Gastroesophageal sphincter (tissue), 4 donors: ENCODE results near the gene KPNA1. TPM values are rescaled to one million over a fixed set of nuclear protein-coding genes. Genes with fewer than 3 reads are reported as not detected.

Experiments
- ATAC-seq: fragments of 150-250 bp; one replicate; pipeline ENCODE4 v1.9.1; 2016; ENCODE audit warnings: mild to moderate bottlenecking, moderate library complexity
- H3K27ac ChIP-seq, 4 donors: fragments of 200-600 bp; sonication (generic) in 3 of 4; 1 replicate in 3 of 4; 2 replicates in 1 of 4; pipeline ENCODE4 v1.5.1; 2016 to 2019
- H3K27me3 ChIP-seq: fragments of 200-600 bp; sonication (generic); one replicate; pipeline ENCODE4 v1.5.1; 2019
- H3K36me3 ChIP-seq, 2 donors: fragments of 200-600 bp; sonication (generic); one replicate each; pipeline ENCODE4 v1.5.1; 2019; ENCODE audit warnings: control low read depth in 1 of 2
- H3K4me1 ChIP-seq, 3 donors: fragments of 200-600 bp; sonication (generic); 1 replicate in 2 of 3; 2 replicates in 1 of 3; pipeline ENCODE4 v1.5.1; 2016 to 2019; ENCODE audit warnings: control low read depth in 2 of 3
- H3K4me3 ChIP-seq, 2 donors: fragments of 200-600 bp; sonication (generic); one replicate each; pipeline ENCODE4 v1.5.1; 2019; ENCODE audit warnings: mild to moderate bottlenecking in 1 of 2, moderate library complexity in 1 of 2
- H3K9me3 ChIP-seq, 3 donors: fragments of 200-600 bp; sonication (generic); one replicate each; pipeline ENCODE4 v1.5.1; 2017 to 2019; ENCODE audit warnings: control low read depth in 2 of 3
- CTCF ChIP-seq, 4 experiments: fragments of 200-600 bp in 2 of 4; fragments of 450-650 bp in 2 of 4; sonication (generic) in 1 of 4; IDR thresholded peaks; one replicate each; pipeline ENCODE4 v1.5.1; 2017 to 2019; ENCODE audit warnings: antibody characterized with exemption in 4 of 4, mild to moderate bottlenecking in 2 of 4, moderate library complexity in 2 of 4
- EP300 ChIP-seq: sonication (generic); formaldehyde crosslinking; IDR thresholded peaks from one replicate; pipeline ENCODE4 v1.6.1; 2017; ENCODE audit warnings: antibody characterized with exemption, mild to moderate bottlenecking
- POLR2A ChIP-seq, 2 donors: fragments of 450-650 bp; IDR thresholded peaks; one replicate each; pipeline ENCODE4 v1.6.1; 2017; ENCODE audit warnings: antibody characterized with exemption in 2 of 2, mild to moderate bottlenecking in 2 of 2, moderate library complexity in 1 of 2
- POLR2AphosphoS5 ChIP-seq: sonication (generic); formaldehyde crosslinking; IDR thresholded peaks from one replicate; pipeline ENCODE4 v1.6.1; 2017; ENCODE audit warnings: antibody characterized with exemption
- WGBS, 2 donors: methylation state at CpG; one replicate each; pipeline ENCODE4 v1.1.5; 2018; ENCODE audit warnings: low coverage in 1 of 2; 5-methylcytosine and 5-hydroxymethylcytosine counted together
- total RNA-seq, 4 donors: library from RNA; depleted of rRNA; stranded (reverse); fragments of >200 nt; gene quantifications; one replicate each; pipeline ENCODE4 v1.1.0, GENCODE V29; 2016

The KPNA1 gene
- total RNA-seq, 4 donors from 2014 or later: 39.8 to 61.3 (median 41.3) TPM

GRCh38 chr3:122390665-122391064 is 124.1 kb downstream of the KPNA1 start:
- H3K27me3 ChIP-seq: no peaks in the 10 kb centered on the region
- peaks cover 0 to 53% (median 5%) of the 10 kb centered on the region in 3 donors for H3K4me1 ChIP-seq
- H3K27ac ChIP-seq: peak overlapping the region in 3 of 4 donors; percentile 31 to 53 (median 42)
- no peaks in the 10 kb centered on the region for H3K9me3 ChIP-seq
- ATAC-seq: no peak
- H3K4me3 ChIP-seq: no peak overlapping the region
- WGBS, 2 donors: 28 to 57% methylated on average over 2 to 4 of the region's 4 CpGs
- TF ChIP-seq POLR2AphosphoS5 (no peak), EP300 (no peak), POLR2A (IDR thresholded peaks at IDR 0.05) (no peak), CTCF (IDR thresholded peaks at IDR 0.05) (no peak)
- H3K36me3 ChIP-seq: peaks cover 0 to 12% of the 10 kb centered on the region in 2 donors

- TF ChIP-seq EP300 (no peak), POLR2A (IDR thresholded peaks at IDR 0.05) (no peak), POLR2AphosphoS5 (no peak), CTCF (IDR thresholded peaks at IDR 0.05) (no peak)
- no peak for ATAC-seq
- 89 to 100% methylated on average over 3 of the region's 4 CpGs for WGBS, 2 donors
- no peaks in the 10 kb centered on the region for H3K9me3 ChIP-seq
- H3K36me3 ChIP-seq: peaks cover 0 to 12% of the 10 kb centered on the region in 2 donors
- no peaks in the 10 kb centered on the region for H3K27me3 ChIP-seq
- H3K4me3 ChIP-seq: no peak overlapping the region
- H3K4me1 ChIP-seq: peaks cover 4 to 61% (median 5%) of the 10 kb centered on the region in 3 donors
- H3K27ac ChIP-seq: peak overlapping the region in 2 of 4 donors; percentile 31 to 53
These were observed 124.8 kb downstream of the KPNA1 start for GRCh38 chr3:122389892-122390291.

GRCh38 chr3:122389197-122389596 is 125.5 kb downstream of the KPNA1 start:
- H3K27ac ChIP-seq: no peak overlapping the region
- H3K9me3 ChIP-seq: no peaks in the 10 kb centered on the region
- peaks cover 0 to 9% of the 10 kb centered on the region in 2 donors for H3K36me3 ChIP-seq
- peaks cover 4 to 67% (median 5%) of the 10 kb centered on the region in 3 donors for H3K4me1 ChIP-seq
- ATAC-seq: no peak
- no peak overlapping the region for H3K4me3 ChIP-seq
- TF ChIP-seq POLR2A (IDR thresholded peaks at IDR 0.05) (no peak), EP300 (no peak), CTCF (IDR thresholded peaks at IDR 0.05) (no peak), POLR2AphosphoS5 (no peak)
- no peaks in the 10 kb centered on the region for H3K27me3 ChIP-seq

GRCh38 chr3:122387709-122388108 is 127.0 kb downstream of the KPNA1 start:
- no peak for ATAC-seq

GRCh38 chr3:122383771-122384697 is 130.7 kb downstream of the KPNA1 start, which contains the start of gene FAM162A:
Gene FAM162A, plus strand, starts transcription at chr3:122384182. Its CDS starts 84 bp downstream, at chr3:122384266.
- Histone ChIP-seq H3K4me3 (peak within 1 kb of the TSS; percentile 79 to 98), H3K27ac (peak within 1 kb of the TSS; percentile 87 to 94 (median 92)), H3K36me3 (peaks cover 0 to 5% of the 10 kb centered on the region in 2 donors), H3K4me1 (peaks cover 3 to 47% (median 10%) of the 10 kb centered on the region in 3 donors), H3K9me3 (no peaks in the 10 kb centered on the region), H3K27me3 (no peaks in the 10 kb centered on the region)
- TF ChIP-seq EP300 (no peak), POLR2A (IDR thresholded peaks at IDR 0.05) (peak; percentile 87 to 89), CTCF (IDR thresholded peaks at IDR 0.05) (peak in 3 of 4 experiments; percentile 58 to 78 (median 59)), POLR2AphosphoS5 (peak; percentile 91)
- ATAC-seq: peak; percentile 97
- 0 to 1% methylated on average over 7 to 10 of the region's 52 CpGs for WGBS, 2 donors

More at GRCh38 chr3:122387709-122388108, 127.0 kb downstream of the KPNA1 start:
- H3K27ac ChIP-seq: no peak overlapping the region
- TF ChIP-seq EP300: no peak
- H3K9me3 ChIP-seq: no peaks in the 10 kb centered on the region
- no peaks in the 10 kb centered on the region for H3K36me3 ChIP-seq
- H3K4me3 ChIP-seq: no peak overlapping the region
- no peaks in the 10 kb centered on the region for H3K27me3 ChIP-seq
- WGBS, 2 donors: 67 to 78% methylated on average over 1 to 3 of the region's 3 CpGs
- peaks cover under 1 to 57% (median 4%) of the 10 kb centered on the region in 3 donors for H3K4me1 ChIP-seq
